ENCODE measurements around the gene CSTF3.
"Not testable (repeated sequence)": the region's sequence is repeated elsewhere in the genome, so short reads cannot be mapped to it uniquely, and the experiment has no call there.

The CSTF3 gene

DNA sequence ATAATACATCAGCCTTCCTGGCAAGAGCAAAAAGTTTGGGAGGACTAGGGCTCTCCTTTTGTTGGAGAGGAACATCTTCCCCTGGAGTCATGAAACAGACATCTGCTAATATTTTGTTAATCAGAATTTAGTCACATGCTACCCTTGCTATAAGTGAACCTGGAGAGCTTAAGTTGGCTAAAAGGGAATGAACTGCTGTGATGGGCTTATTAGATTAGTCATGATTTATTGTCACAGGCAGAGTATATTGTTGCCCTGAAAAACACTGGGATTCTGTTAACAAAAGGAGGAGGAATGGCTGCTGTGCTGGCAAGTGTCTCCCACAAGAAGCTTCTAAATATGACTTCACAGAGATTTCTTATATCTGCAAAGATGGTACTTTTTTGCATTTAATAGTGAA, 105.9 kb downstream of the CSTF3 start:
- no peaks in the 10 kb centered on the region for H3K4me1 ChIP-seq
- no peak overlapping the region for H3K9ac ChIP-seq
- no peak overlapping the region for H3K4me2 ChIP-seq (ENCODE audit: low read length)
- TF ChIP-seq, protein P1, sequence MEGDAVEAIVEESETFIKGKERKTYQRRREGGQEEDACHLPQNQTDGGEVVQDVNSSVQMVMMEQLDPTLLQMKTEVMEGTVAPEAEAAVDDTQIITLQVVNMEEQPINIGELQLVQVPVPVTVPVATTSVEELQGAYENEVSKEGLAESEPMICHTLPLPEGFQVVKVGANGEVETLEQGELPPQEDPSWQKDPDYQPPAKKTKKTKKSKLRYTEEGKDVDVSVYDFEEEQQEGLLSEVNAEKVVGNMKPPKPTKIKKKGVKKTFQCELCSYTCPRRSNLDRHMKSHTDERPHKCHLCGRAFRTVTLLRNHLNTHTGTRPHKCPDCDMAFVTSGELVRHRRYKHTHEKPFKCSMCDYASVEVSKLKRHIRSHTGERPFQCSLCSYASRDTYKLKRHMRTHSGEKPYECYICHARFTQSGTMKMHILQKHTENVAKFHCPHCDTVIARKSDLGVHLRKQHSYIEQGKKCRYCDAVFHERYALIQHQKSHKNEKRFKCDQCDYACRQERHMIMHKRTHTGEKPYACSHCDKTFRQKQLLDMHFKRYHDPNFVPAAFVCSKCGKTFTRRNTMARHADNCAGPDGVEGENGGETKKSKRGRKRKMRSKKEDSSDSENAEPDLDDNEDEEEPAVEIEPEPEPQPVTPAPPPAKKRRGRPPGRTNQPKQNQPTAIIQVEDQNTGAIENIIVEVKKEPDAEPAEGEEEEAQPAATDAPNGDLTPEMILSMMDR (IDR thresholded peaks at IDR 0.05), result no peak
- H3K27ac ChIP-seq, result no peak overlapping the region
- no peaks in the 10 kb centered on the region for H3K79me2 ChIP-seq
- no peak overlapping the region for H2AFZ ChIP-seq
- no peaks in the 10 kb centered on the region for H3K36me3 ChIP-seq (ENCODE audit: control insufficient read depth, insufficient read depth, low read length)
- H3K4me3 ChIP-seq (ENCODE audit: low read depth, low read length), result no peak overlapping the region
- no peaks in the 10 kb centered on the region for H3K27me3 ChIP-seq (ENCODE audit: control insufficient read depth, insufficient read depth, low read length)
- no peaks in the 10 kb centered on the region for H3K9me3 ChIP-seq (ENCODE audit: control insufficient read depth, low read length)

DNA sequence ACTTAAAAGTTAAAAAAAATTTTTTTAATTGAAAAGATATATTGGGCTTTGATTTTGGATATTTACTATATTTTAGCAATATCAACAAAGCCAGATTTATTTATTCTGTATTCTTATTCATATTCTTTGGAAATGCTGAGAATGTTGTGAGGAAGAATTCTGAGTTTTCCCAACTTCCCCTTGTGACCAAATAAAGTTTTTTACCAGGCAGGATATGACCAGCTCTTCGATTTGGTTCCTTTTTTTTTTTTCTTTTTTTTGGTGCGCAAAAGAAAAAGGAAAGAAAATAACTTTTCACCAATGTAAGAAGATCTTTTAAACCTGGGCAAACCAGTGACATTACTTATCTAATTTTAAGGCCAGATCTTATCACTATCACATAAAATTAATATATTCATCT, 109.0 kb downstream of the CSTF3 start:
- H3K27ac ChIP-seq, result no peak overlapping the region
- no peak overlapping the region for H3K9ac ChIP-seq
- H3K4me3 ChIP-seq (ENCODE audit: low read depth, low read length), result no peak overlapping the region
- H3K9me3 ChIP-seq (ENCODE audit: control insufficient read depth, low read length), result no peaks in the 10 kb centered on the region
- H3K4me2 ChIP-seq (ENCODE audit: low read length), result no peak overlapping the region
- no peaks in the 10 kb centered on the region for H3K27me3 ChIP-seq (ENCODE audit: control insufficient read depth, insufficient read depth, low read length)
- H3K4me1 ChIP-seq, result no peaks in the 10 kb centered on the region
- H3K36me3 ChIP-seq (ENCODE audit: control insufficient read depth, insufficient read depth, low read length), result no peaks in the 10 kb centered on the region
- no peak overlapping the region for H2AFZ ChIP-seq
- H3K79me2 ChIP-seq, result no peaks in the 10 kb centered on the region
- TF ChIP-seq, protein P1 (IDR thresholded peaks at IDR 0.05), result no peak

GRCh38 chr11:33049565-33050408, 111.5 kb downstream of the CSTF3 start:
- not testable (repeated sequence) for H3K4me2 ChIP-seq (ENCODE audit: low read length); H2AFZ ChIP-seq; H3K27ac ChIP-seq; H3K9me3 ChIP-seq (ENCODE audit: control insufficient read depth, low read length); H3K36me3 ChIP-seq (ENCODE audit: control insufficient read depth, insufficient read depth, low read length); H3K4me1 ChIP-seq; H3K4me3 ChIP-seq (ENCODE audit: low read depth, low read length); H3K9ac ChIP-seq; H3K79me2 ChIP-seq; H3K27me3 ChIP-seq (ENCODE audit: control insufficient read depth, insufficient read depth, low read length)

GRCh38 chr11:33048701-33049100, 112.6 kb downstream of the CSTF3 start:
- not testable (repeated sequence) for H3K36me3 ChIP-seq (ENCODE audit: control insufficient read depth, insufficient read depth, low read length); H3K4me2 ChIP-seq (ENCODE audit: low read length)

GRCh38 chr11:33045551-33046255, 115.6 kb downstream of the CSTF3 start:
- H3K36me3 ChIP-seq (ENCODE audit: control insufficient read depth, insufficient read depth, low read length), result no peaks in the 10 kb centered on the region
- no peaks in the 10 kb centered on the region for H3K79me2 ChIP-seq
- H3K9ac ChIP-seq, result no peak overlapping the region
- no peaks in the 10 kb centered on the region for H3K9me3 ChIP-seq (ENCODE audit: control insufficient read depth, low read length)
- no peak overlapping the region for H2AFZ ChIP-seq
- H3K27me3 ChIP-seq (ENCODE audit: control insufficient read depth, insufficient read depth, low read length), result no peaks in the 10 kb centered on the region
- TF ChIP-seq, protein P1 (IDR thresholded peaks at IDR 0.05), result no peak
- no peaks in the 10 kb centered on the region for H3K4me1 ChIP-seq
- no peak overlapping the region for H3K4me3 ChIP-seq (ENCODE audit: low read depth, low read length)
- H3K27ac ChIP-seq, result no peak overlapping the region
- no peak overlapping the region for H3K4me2 ChIP-seq (ENCODE audit: low read length)

More at GRCh38 chr11:33048701-33049100, 112.6 kb downstream of the CSTF3 start:
- not testable (repeated sequence) for H3K9ac ChIP-seq; H3K27me3 ChIP-seq (ENCODE audit: control insufficient read depth, insufficient read depth, low read length); H3K9me3 ChIP-seq (ENCODE audit: control insufficient read depth, low read length); H3K4me3 ChIP-seq (ENCODE audit: low read depth, low read length); H3K4me1 ChIP-seq; H3K79me2 ChIP-seq; H3K27ac ChIP-seq; H2AFZ ChIP-seq

Measured in parathyroid adenoma (tissue), 2 donors.